Sigmoid colon (tissue), 7 donors: Measurements from ENCODE around the gene CLCN7. TPM values are rescaled to one million over a fixed set of nuclear protein-coding genes. Genes with fewer than 3 reads are reported as not detected.

Experiments used
- DNase-seq: peaks from one replicate; pipeline ENCODE4 v3.0.0-alpha.2; 2019
- H3K27ac ChIP-seq, 4 donors: fragments of 200-600 bp; sonication (generic); one replicate each; pipeline ENCODE4 v1.5.1; 2016 to 2019; ENCODE audit warnings: mild to moderate bottlenecking in 1 of 4
- H3K27me3 ChIP-seq, 3 donors: fragments of 200-600 bp; sonication (generic); one replicate each; pipeline ENCODE4 v1.5.1; 2019; ENCODE audit warnings: mild to moderate bottlenecking in 1 of 3
- H3K36me3 ChIP-seq, 4 donors: fragments of 200-600 bp; sonication (generic); one replicate each; pipeline ENCODE4 v1.5.1; 2016 to 2019
- H3K4me1 ChIP-seq, 4 donors: fragments of 200-600 bp; sonication (generic); one replicate each; pipeline ENCODE4 v1.5.1; 2017 to 2019
- H3K4me3 ChIP-seq, 4 donors: fragments of 200-600 bp; sonication (generic); one replicate each; pipeline ENCODE4 v1.5.1; 2017 to 2019; ENCODE audit warnings: mild to moderate bottlenecking in 2 of 4, moderate library complexity in 1 of 4
- H3K9me3 ChIP-seq, 4 donors: fragments of 200-600 bp in 3 of 4; sonication (generic) in 3 of 4; one replicate each; pipeline versions ENCODE4 v1.5.1 to v1.6.1; 2013 to 2019
- EP300 ChIP-seq, 4 donors: sonication (generic); formaldehyde crosslinking; IDR thresholded peaks; one replicate each; pipeline ENCODE4 v1.6.1; 2017; ENCODE audit warnings: antibody characterized with exemption in 4 of 4
- POLR2A ChIP-seq, 2 donors: fragments of 450-650 bp; IDR thresholded peaks; one replicate each; pipeline ENCODE4 v1.6.1; 2016; ENCODE audit warnings: antibody characterized with exemption in 2 of 2, mild to moderate bottlenecking in 2 of 2, moderate library complexity in 2 of 2
- POLR2AphosphoS5 ChIP-seq, 4 donors: sonication (generic); formaldehyde crosslinking; IDR thresholded peaks; one replicate each; pipeline ENCODE4 v1.6.1; 2017; ENCODE audit warnings: antibody characterized with exemption in 4 of 4
- WGBS, 2 donors: extraction: QIAGEN DNeasy Blood & Tissue Kit; methylation state at CpG; one replicate each; pipeline ENCODE4 v1.1.7; 2013; 5-methylcytosine and 5-hydroxymethylcytosine counted together
- intact Hi-C: fragments of 100-400 bp; cut with DNase I; formaldehyde crosslinking; loops from one replicate; pipeline ENCODE4 v1.15.1; 2023
- polyA plus RNA-seq, 3 donors: library from polyadenylated mRNA; stranded (reverse); fragments of 200-250 nt; gene quantifications; one replicate each; pipeline ENCODE4 v1.2.3, GENCODE V29; 2013
- total RNA-seq, 4 donors: library from RNA; depleted of rRNA; stranded (reverse); fragments of >200 nt; gene quantifications; one replicate each; pipeline ENCODE4 v1.1.0, GENCODE V29; 2016
- TF ChIP-seq, protein P1 (sequence below), 4 experiments: fragments of 450-650 bp in 3 of 4; fragments of 200-600 bp in 1 of 4; IDR thresholded peaks; one replicate each; pipeline ENCODE4 v1.5.1; 2016 to 2019; ENCODE audit warnings: antibody characterized with exemption in 4 of 4, mild to moderate bottlenecking in 3 of 4, moderate library complexity in 2 of 4
- donor health status: healthy with polysubstance abuse.
- donor health status: Bipolar disorder and iron deficiency.
- donor health status: healthy.

Gene CLCN7
- total and polyA plus RNA-seq, 7 donors: 4.2 to 78.7 (median 38.7) TPM

DNA sequence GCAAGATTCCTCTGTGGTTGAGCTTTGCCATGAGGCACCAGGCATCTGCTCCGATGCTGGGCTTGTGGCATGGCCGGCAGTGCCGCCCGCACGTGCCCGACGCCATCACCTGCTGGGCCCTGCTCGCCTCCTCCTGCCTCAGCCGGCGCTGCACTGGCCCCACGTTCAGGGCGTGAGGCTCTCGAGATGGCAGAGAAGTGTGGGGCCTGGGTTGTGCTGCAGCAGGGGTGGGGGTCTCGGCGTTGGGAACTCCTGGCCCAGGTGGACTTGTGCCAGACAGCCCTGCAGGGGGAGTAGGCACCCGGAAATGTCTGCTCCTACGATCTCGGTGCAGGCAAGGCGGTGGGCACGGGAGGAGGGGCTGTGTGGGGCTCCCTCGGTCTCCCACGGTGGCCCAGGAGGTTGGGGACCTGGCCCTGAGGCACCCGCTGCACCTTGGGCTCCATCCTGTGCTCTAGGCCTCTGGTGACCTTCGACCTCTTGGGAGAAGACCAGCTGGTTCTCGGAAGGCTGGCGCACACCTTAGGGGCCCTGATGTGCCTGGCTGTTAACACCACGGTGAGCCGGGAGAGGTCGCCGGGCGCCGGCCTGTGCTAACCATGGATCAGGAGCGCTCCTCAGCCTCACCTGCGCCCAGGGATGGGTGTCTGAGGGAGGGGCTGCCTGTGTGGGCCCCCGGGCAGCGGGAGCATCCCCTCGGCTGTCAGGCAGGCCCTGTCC lies 31.8 kb upstream of the CLCN7 start:
- TF ChIP-seq, protein P1, sequence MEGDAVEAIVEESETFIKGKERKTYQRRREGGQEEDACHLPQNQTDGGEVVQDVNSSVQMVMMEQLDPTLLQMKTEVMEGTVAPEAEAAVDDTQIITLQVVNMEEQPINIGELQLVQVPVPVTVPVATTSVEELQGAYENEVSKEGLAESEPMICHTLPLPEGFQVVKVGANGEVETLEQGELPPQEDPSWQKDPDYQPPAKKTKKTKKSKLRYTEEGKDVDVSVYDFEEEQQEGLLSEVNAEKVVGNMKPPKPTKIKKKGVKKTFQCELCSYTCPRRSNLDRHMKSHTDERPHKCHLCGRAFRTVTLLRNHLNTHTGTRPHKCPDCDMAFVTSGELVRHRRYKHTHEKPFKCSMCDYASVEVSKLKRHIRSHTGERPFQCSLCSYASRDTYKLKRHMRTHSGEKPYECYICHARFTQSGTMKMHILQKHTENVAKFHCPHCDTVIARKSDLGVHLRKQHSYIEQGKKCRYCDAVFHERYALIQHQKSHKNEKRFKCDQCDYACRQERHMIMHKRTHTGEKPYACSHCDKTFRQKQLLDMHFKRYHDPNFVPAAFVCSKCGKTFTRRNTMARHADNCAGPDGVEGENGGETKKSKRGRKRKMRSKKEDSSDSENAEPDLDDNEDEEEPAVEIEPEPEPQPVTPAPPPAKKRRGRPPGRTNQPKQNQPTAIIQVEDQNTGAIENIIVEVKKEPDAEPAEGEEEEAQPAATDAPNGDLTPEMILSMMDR (IDR thresholded peaks at IDR 0.05): no peak
- TF ChIP-seq EP300 (IDR thresholded peaks at IDR 0.05) (no peak), POLR2AphosphoS5 (IDR thresholded peaks at IDR 0.05) (no peak), POLR2A (IDR thresholded peaks at IDR 0.05) (no peak)
- intact Hi-C loops: no loop called here
- 91 to 93% methylated on average over 37 of the region's 37 CpGs for WGBS, 2 donors

DNA sequence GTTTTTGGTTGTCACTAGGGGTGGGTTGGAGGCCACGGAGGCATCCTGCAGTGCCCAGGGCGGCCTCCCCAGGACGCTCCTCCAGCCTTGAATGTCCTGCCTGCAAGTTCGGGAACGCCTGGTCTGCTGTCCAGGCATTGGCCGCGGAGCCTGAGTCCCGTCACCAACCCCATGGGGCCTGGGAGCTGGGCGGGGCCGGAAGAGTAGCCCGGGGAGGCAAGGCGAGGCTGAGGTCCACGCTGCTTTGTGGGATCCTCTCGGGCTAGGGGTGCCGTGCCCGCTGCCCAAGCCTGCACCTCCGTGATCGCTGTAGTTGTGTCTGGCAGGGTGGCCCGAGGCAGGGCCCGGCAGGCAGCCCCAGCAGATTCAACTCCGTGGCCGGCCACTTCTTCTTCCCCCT lies 31.1 kb upstream of the CLCN7 start:
- no peak for TF ChIP-seq EP300 (IDR thresholded peaks at IDR 0.05)
- peaks cover 23 to 68% (median 30%) of the 10 kb centered on the region in 4 donors for H3K36me3 ChIP-seq
- no peak overlapping the region for H3K27ac ChIP-seq
- DNase-seq: no peak
- no peak overlapping the region for H3K4me3 ChIP-seq
- WGBS, 2 donors: 93 to 95% methylated on average over 22 of the region's 22 CpGs
- H3K9me3 ChIP-seq: no peaks in the 10 kb centered on the region
- no peaks in the 10 kb centered on the region for H3K27me3 ChIP-seq
- H3K4me1 ChIP-seq: peaks cover 0 to 7% (median 0%) of the 10 kb centered on the region in 4 donors
- intact Hi-C loops: no loop called here

More for the DNA sequence above, 31.8 kb upstream of the CLCN7 start:
- no peak for DNase-seq
- peaks cover 0 to 7% (median 0%) of the 10 kb centered on the region in 4 donors for H3K4me1 ChIP-seq
- no peak overlapping the region for H3K27ac ChIP-seq
- H3K36me3 ChIP-seq: peaks cover 16 to 65% (median 23%) of the 10 kb centered on the region in 4 donors
- no peaks in the 10 kb centered on the region for H3K9me3 ChIP-seq
- H3K27me3 ChIP-seq: no peaks in the 10 kb centered on the region
- H3K4me3 ChIP-seq: no peak overlapping the region

DNA sequence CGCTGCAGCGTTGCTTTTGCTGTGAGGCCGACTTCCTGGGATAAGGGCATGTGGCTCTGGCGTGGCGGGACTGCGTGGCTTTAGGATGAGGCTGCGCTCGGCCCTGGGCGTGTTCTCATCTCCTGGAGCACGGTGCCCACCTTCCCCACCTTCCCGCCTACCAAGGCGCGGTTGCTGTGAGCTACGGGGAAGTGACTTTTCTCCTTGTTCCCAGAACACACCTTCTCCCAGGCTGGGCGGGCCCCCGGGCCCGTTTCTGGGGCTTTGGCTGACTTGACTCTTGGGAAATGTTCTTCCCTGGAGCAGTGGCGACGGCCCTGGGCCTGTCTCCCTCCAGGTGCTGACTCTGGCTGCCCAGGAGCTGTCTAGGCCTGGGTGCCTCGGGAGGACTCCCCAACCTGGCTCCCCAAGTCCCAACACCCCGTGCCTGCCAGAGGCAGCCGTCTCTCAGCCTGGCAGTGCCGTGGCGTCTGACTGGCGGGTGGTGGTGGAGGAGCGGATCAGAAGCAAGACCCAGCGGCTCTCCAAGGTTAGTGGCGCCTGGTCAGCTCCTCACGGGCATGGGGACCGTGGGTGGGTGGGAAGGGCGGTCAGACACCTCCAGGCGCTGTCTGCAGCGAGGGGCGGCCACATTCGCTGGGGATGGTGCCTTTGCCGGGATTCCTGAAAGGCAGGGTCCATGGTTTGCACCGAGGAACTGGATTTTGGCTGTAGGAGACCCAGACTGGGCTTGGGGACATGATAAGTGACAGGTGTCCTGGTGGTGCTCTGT lies 30.4 kb upstream of the CLCN7 start:
- intact Hi-C loops: no loop called here

DNA sequence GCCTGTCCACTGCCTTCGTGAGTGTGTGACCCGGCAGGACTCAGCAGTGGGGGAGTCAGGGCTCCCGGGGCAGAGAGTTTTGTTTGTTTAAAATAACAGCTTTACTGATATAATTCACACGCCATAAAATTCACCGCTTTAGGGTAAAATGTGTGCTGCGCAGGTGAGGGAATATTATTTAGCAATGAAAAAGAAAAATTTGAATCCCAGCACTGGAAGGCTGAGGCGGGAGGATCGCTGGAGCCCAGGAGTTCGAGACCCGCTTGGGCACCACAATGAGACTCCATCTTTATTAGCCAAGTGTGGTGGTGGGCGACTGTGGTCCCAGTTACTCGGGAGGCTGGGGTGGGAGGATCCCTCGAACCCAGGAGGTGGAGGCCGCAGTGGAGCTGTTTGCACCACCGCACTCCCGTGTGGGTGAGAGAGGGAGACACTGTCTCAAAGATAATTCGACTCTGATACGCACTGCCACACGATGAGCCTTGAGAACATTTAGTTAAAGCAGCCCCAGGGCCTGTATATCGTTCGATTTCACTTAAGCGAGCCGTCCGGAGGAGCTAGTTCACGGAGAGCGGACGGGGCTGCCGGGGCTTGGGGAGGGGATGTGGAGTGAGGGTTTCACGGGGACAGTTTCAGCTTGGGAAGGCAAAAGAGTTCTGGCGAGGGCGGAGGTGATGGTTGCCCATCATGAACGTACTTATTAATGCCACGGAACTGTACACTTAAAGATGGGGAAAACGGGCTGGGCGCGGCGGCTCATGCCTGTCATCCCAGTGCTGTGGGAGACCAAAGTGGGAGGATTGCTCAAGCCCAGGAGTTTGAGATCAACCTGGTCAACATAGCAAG lies 28.5 kb upstream of the CLCN7 start:
- no peak for DNase-seq
- intact Hi-C loops: no loop called here
- Histone ChIP-seq H3K27ac (no peak overlapping the region), H3K4me3 (no peak overlapping the region), H3K9me3 (no peaks in the 10 kb centered on the region), H3K4me1 (no peaks in the 10 kb centered on the region), H3K36me3 (peaks cover 30 to 78% (median 48%) of the 10 kb centered on the region in 4 donors), H3K27me3 (no peaks in the 10 kb centered on the region)
- WGBS, 2 donors: 96 to 98% methylated on average over 37 of the region's 37 CpGs
- TF ChIP-seq POLR2AphosphoS5 (IDR thresholded peaks at IDR 0.05): no peak
- no peak for TF ChIP-seq EP300 (IDR thresholded peaks at IDR 0.05)
- no peak for TF ChIP-seq POLR2A (IDR thresholded peaks at IDR 0.05)
- TF ChIP-seq, protein P1 (IDR thresholded peaks at IDR 0.05): no peak

More for the DNA sequence above, 30.4 kb upstream of the CLCN7 start:
- DNase-seq: no peak
- Histone ChIP-seq H3K4me1 (peaks cover 0 to 7% (median 0%) of the 10 kb centered on the region in 4 donors), H3K4me3 (no peak overlapping the region), H3K9me3 (no peaks in the 10 kb centered on the region), H3K36me3 (peaks cover 30 to 68% (median 36%) of the 10 kb centered on the region in 4 donors), H3K27me3 (no peaks in the 10 kb centered on the region), H3K27ac (no peak overlapping the region)
- 92 to 94% methylated on average over 37 of the region's 37 CpGs for WGBS, 2 donors
- TF ChIP-seq, protein P1 (IDR thresholded peaks at IDR 0.05): no peak
- TF ChIP-seq POLR2A (IDR thresholded peaks at IDR 0.05): no peak
- no peak for TF ChIP-seq POLR2AphosphoS5 (IDR thresholded peaks at IDR 0.05)
- no peak for TF ChIP-seq EP300 (IDR thresholded peaks at IDR 0.05)
